Coronary artery (tissue), 2 donors: ENCODE results near the gene TEX11.
"Not testable (repeated sequence)": the region's sequence is repeated elsewhere in the genome, so short reads cannot be mapped to it uniquely, and the experiment has no call there.

ENCODE experiments used
- DNase-seq: peaks from one replicate; pipeline ENCODE4 v3.0.0-alpha.2; 2017; ENCODE audit warnings: low spot score
- H3K27ac ChIP-seq, 2 donors: fragments of 200-600 bp; sonication (generic); one replicate each; pipeline ENCODE4 v1.5.1; 2016 to 2019
- H3K4me3 ChIP-seq: fragments of 200-600 bp; sonication (generic); 2 replicates; pipeline ENCODE4 v1.5.1; 2016; ENCODE audit warnings: mild to moderate bottlenecking, moderate library complexity
- CTCF ChIP-seq: fragments of 200-600 bp; sonication (generic); IDR thresholded peaks from one replicate; pipeline ENCODE4 v1.5.1; 2019; ENCODE audit warnings: antibody characterized with exemption

Gene TEX11

GRCh38 chrX:70527610-70528345, 380.7 kb downstream of the TEX11 start:
- DNase-seq = no peak
- Histone ChIP-seq H3K27ac (no peak overlapping the region), H3K4me3 (no peak overlapping the region)
- no peak for TF ChIP-seq CTCF

- no peak for TF ChIP-seq CTCF
- Histone ChIP-seq H3K27ac (no peak overlapping the region), H3K4me3 (no peak overlapping the region)
- DNase-seq = no peak
Observed at GRCh38 chrX:70527053-70527452, 381.5 kb downstream of the TEX11 start.

- DNase-seq = no peak
- TF ChIP-seq CTCF = no peak
- Histone ChIP-seq H3K27ac (no peak overlapping the region), H3K4me3 (no peak overlapping the region)
Observed at GRCh38 chrX:70525733-70526132, 382.8 kb downstream of the TEX11 start.

GRCh38 chrX:70515692-70516091, 392.8 kb downstream of the TEX11 start:
- not testable (repeated sequence) for DNase-seq, H3K4me3 ChIP-seq, H3K27ac ChIP-seq

GRCh38 chrX:70515270-70515669, 393.2 kb downstream of the TEX11 start:
- DNase-seq, H3K27ac ChIP-seq, H3K4me3 ChIP-seq: not testable (repeated sequence)

GRCh38 chrX:70509078-70509477, 399.4 kb downstream of the TEX11 start:
- Histone ChIP-seq H3K27ac (no peak overlapping the region), H3K4me3 (no peak overlapping the region)
- TF ChIP-seq CTCF = no peak
- no peak for DNase-seq

- peak; percentile 29 for DNase-seq
- no peak for TF ChIP-seq CTCF
Observed at GRCh38 chrX:70508296-70508911, 400.1 kb downstream of the TEX11 start.

GRCh38 chrX:70505451-70505841, 403.1 kb downstream of the TEX11 start:
- no peak for TF ChIP-seq CTCF
- no peak overlapping the region for H3K4me3 ChIP-seq
- DNase-seq = peak; percentile 35
- H3K27ac ChIP-seq = no peak overlapping the region

More at GRCh38 chrX:70508296-70508911, 400.1 kb downstream of the TEX11 start:
- no peak overlapping the region for H3K4me3 ChIP-seq
- no peak overlapping the region for H3K27ac ChIP-seq
